GDM1 (cell line): Measurements from ENCODE around the gene MRC2.

Source experiments
- DNase-seq: peaks from one replicate; lab custom pipeline; 2025; lab: John Stamatoyannopoulos, UW

The MRC2 gene

DNA sequence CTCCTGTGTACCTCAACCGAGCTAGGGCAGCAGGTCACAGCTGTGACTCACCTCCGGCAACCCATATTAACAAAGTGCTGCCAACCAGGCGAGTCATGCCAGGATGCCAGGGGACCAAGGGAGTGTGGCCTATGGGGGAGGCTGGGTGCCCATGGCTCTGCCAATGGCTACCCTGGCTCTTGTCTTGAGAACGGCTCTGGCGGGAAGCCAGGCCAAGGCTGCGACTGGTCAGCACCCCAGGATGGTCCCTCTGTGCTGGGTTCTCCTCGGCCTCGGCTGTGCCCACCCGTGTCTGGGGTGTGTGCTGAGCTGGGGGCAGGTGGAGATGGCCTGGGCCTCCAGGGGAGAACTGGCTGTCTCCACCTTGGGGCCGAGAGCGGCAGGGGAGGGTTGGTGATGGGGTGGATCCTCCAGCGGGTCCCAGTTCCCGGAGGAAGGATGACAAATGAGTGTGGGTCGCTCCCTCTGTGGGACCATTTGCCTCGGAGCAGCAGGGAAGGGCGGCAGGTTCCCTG, 75.8 kb downstream of the MRC2 start:
- no peak for DNase-seq

DNA sequence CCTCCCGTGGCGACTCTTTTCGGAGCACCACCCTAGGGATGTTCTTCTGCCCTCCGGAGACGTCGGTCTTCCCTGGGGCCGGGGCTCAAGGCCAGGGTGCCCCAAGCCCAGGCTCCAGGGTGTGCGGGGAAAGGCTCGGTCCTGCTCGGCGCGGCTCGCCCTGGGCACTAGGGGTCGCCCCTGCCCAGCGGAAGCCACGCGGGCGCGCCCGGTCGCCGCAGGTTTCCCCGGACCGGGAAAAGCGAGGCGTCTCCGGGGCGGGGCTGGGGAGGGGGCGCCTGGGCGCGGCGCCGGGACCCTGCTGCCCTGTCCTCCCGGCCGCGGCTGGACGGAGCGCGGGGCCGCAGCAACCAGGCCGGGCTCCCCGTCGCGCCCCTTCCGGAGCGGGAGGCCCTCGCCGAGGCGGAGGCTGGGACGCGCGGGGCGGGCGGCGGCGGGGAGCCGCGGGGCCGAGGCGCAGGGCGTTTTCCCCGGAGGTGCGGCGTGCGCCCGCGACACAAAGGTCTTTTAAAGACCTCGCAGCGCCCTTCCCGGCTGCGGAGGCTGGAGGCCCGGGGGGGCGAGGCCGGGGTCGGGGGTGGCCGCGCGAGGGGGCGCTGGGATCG, 76.4 kb downstream of the MRC2 start:
- DNase-seq = peak; percentile 21

DNA sequence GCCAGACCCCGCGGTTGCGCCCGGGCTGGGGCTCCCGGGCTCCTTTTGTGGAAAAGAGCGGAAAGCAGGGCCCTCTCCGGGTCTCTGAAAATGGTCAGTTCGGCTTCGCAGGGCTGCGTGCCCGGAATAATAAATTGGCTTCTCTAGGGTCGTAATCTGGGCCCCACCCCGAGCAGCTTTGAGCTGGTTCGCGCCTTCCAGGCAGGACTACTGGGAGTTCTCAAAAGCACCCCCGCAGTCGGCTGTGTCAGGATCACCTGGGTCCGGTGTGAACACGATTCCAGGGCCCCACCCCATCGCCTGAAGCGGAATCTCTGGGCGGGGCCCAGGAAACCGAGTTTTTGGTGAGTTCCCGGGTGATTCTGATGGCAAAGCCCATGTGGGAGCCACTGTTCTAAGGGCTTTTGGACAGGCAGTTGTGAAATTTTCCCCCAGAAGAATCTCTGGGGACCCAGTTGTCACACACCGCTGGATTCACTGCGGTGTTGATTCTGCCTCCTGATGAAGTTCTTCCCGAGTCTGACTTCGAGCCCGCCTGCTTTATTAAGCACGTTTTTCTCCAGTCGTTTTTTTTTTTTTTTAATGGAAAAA, 77.0 kb downstream of the MRC2 start:
- DNase-seq = no peak

DNA sequence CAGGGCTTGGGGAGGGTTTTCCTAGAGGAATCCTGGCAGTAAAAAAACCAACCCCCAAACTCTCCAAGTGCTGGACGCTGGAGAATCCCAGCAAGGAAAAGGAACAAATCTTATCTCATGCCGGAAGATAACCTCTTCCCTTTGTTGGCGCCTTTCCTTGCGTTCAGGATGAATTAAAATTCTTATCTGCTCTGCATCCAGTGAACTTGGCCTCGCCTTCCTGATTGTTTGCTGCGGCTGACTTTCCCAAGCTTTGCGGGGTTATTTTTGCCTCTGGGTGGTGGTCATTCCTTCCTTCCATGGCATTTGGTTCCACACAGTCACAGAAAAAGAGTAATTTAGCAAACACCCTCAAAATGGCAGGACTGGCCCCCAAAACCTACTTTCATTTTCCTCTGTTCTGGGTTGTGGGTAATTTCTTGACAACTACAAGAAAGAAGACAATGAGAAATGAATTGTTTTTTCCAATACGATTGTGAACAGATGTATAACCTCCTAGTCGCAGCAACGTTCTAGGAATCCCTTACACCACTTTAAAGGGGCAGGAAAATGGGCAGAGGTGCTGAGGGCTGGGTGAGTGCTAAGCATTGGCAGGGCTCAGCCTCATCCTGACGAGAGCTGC, 77.8 kb downstream of the MRC2 start:
- DNase-seq = no peak

DNA sequence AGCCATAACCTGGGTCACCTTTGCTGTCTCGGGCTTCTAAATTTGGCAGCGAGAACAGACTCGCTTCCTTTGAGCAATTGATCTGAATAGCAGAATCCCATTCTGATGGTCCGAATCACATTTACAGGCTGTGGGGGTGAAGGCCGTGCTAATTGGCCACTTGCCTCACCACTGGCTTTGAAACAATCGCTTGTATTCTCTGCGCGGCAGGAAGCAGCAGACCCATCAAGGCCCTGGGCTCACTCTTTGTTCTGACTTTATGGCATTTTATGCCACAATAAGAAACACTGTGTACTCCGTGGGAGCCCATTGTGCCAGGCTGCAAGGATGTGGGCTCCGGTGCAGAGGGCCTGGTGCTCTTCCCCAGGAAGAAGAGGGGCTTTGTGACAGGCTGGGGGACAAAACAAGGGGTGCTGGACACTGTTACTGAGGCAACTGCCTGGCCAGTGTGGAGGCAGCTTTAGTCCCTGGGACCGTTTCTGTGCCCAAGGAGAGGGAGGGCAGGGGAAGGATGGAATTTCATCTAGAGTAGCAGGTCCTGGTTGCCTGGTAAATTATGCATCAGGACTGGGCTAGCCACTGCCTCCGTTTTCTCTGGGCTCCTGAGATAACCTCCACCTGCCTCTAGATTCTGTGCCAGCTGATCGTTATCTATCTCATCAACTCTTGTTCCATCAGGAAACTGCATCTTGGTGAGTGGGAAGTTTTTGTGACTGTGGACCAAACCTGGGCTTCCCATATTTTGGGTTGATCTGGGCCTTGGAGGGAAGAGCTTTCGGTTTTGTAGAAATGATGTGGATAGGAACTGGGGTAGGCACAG, 78.5 kb downstream of the MRC2 start:
- DNase-seq = no peak

DNA sequence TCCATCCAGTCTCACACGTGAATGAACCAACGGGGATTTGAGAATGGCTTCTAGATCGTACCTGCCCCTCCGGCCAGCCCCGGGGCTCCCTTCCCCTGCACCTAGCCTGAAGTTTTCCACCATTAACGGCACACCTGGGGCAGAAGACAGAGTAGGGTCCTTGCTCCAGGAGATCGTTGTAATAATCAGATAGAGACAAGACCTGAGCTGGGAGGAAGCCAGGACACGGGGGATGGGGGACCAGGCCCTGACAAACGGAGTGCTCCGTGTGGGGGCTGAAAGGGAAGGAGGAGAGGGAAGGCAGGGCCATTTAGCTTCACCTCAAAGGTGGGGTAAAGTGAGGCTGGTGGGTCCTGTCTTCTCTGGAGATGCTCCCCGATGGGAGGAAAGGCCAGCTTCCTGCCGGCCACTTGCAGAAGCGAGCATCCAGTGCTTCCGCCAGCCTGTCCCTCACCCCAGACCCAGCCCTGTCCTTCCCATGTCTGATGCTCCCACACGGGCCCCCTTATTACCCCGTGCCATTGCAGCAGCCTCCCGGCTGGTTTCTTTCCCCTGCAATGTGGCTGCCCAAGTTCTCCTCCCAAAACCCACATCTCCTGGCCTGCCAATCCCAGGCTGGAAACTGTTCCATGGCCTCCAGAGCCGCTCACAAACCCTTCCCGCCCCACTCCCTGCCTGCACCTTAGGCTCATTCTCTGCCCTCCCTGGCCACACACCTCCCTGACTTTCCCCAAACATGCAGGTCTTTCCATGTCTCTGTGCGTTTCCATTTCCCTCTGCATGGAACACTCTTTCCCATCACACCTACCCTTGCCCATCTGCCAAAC, 79.3 kb downstream of the MRC2 start:
- DNase-seq = no peak

DNA sequence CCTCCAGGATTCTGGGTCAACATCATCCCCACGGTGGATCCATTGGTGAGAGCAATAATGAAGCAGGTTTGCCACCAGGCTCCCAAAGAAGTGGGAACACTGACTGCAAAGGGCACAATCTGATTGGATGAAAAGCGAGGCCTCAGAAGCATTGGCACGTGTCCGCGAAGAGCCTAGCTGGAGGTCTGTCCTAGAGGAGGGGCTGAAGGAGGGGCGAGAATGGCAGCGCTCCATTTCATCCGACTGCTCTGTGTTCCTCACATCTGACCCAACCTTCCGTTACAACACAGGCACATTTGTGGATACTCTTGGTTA, 79.9 kb downstream of the MRC2 start:
- no peak for DNase-seq

DNA sequence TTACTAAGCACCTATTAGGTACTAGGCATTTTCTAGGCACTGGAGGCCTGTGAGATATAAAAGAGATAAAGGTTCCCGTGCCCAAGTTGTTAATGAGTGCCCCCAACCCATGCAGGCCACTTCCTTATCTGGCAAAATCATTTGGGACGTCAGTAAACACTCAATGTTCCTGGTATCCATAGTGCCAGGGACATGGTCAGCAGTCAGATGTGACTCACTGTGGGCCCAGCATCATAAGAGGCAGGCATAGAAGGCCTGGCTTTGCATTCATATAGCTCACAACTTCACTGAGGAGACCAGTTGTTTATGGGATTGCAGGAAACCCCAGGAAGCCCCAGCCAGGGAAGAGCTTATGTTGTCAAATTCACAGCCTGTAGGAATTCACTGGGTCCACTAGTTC, 81.1 kb downstream of the MRC2 start:
- DNase-seq = no peak

DNA sequence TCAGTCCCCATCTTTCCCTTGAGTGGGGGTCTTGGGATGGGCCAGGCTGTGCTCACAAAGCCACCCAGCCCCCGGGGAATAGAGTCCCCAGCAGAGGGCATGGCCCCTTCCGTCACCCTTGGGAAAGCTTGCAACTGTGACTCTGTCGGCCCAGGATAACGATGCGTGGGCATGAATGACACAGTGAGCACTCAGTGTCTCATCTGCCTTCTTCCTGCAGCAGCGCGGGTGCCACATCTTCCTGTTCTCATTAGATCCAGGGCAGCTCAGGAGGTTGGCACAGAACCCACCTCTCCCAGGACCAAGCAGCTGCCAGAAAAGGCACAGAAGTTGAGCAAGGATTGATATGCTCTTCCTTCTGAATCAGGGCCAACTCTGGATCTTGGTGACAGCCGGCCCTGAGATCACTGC, 84.7 kb downstream of the MRC2 start:
- no peak for DNase-seq

DNA sequence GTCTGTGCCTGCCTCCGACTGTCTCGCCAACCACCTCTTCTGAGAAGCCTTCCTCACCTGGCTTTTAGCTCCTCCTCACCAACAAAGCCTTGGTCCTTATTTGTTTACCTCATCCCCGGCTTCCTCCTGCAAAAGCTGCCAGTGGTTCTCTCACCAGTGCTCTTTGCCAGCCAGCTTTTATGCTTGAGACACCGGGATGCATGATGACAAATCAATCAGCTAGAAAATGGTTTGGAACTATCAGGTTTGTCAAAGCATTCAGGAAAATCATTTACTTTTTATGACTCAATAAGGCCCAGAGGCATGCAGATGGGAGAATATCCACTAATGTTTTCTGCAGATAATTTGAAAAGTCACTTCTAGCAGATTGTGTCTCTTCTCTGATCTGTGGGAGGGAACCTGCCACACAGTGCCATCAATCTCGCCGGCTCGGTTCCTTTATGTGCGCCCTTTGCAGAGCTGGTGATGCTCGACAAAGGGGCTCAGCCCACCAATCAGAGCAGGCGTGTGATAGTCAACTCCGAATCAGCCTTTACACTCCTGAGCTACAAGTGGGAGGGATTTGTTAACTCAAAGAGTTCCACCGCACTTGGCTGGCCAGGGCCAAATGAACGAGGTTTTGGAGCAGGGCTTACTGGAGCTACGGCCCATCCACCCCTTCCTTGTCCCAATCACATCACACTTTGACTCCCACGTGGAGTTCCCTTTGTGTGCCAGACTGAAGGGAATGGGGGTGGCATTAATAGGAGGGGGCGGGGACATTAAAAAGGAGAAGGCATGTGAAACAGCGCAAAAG, 85.8 kb downstream of the MRC2 start:
- DNase-seq = no peak

DNA sequence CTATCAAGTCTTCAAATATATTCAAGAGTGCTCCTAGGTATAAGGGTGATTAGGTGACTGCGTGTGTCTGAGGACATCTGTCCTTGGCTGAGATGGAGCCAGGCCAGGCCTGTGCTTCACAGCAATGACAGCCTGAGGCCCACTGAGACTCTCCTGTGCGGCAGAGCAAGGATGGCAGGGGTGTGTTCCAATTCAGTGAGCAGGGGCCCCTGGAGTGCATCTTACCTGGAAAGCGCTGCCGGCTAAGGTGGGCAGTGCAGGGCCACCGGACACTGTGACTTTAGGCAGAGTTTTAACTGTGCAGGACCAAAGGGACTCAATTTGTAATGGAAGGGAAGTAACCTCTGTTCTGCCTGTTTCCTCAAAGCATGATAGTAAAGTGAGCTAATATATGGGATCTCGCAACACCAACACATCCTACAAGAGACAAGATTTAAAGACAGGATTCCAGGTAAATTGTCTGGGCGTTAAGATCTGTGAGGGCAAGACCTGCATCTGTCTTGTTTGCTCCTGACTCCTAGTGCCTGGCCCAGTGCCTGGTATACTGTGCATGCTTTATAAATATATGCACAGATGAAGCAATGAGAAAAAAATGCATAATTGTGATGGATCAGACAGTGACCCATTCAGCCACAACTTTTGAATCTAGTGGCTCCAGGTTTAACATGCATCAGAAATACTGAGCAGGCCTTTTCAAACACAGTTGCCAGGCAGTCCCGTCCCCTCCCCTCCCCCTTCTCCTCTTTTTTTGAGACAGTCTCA, 86.7 kb downstream of the MRC2 start:
- no peak for DNase-seq

DNA sequence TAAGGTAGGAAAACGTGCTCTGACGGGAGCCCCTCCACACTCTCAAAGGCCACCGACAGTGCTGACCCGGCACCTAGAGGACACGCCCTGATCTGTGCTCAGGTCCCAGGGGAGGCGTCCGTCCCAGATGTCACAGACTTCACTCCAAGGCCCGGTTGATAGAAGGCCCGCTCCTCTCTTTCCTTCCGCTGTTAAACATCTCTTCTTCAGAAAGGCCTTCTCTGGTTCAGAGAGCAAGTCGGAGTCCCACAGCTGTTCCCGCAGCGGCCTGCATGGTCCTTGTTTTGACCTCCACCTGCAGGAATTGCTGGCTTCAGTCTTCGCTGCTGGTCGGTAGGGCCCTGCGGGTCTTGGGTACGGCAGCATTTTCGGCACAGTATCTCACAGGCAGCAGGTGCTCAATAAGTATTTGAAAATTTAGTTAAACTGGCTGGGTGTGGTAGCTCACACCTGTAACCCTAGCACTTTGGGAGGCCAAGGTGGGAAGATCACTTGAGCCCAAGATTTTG, 88.5 kb downstream of the MRC2 start:
- DNase-seq = no peak

DNA sequence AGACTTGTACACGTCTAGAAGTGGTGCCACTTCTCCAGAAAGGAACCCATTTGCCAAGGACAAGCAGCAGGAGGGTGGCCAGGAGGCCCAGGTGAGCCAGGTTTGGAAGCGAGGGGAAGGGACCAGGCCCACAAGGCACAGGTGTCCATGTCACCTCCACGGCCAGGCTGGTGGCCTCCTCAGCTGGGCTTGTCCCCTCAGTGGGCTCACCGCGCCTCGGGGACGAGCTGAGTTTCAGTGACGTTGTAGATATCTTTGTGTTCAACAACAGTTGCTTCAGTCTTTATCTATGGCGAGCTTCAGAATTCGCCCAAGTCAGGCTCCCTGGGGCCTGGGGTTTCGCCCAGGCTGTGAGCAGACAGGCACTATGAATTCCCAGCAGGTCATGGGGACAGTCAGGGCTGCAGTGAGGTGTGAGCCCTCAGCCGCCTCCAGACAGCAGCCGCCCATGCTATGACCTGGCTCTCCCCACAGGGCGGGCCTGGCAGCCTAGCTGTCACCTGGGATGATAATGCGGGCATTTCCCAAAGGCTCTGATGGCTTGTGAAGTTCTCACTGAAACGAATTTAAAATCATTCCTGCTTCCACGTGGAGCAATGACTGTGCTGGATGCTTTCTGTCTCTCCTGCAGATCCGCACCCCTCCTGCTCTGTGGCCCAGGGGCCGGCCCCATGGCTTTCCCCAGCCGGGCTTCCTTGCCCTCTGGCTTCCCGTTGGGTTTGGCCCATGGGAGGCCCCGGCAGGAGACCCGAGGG, 89.5 kb downstream of the MRC2 start:
- no peak for DNase-seq

DNA sequence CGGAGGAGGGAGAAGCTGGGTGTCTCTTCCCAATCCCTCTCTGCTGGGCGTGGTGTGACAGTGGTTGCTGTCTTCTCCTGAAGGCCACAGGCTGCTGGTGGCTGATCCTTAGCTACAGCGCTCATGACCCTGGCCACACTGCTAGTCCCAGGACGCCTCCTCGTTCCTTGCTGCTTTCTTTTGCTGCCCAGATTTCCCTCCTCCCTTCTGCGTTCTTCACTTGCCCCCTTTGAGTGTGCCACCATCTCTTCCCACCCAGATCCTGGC, 90.1 kb downstream of the MRC2 start:
- DNase-seq = no peak

DNA sequence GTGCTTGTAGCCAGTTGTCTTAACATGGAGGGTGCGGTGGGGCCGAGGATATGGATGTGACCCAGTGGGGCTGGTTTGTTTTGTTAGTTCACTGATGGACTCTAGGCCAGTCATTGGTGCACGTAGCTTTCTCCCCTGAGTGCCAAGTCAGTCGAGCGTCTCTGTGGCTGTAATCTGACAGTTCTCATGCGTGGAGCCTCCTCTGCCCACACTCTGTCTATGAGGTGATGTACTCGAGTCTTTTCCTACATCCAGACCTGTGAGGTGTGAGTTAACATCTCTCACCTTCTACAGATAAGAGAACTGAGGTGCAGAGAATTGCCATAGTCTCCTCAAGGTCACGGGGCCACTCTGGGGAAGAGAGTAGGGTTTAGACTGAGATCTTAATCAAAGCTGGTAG, 90.4 kb downstream of the MRC2 start:
- no peak for DNase-seq

DNA sequence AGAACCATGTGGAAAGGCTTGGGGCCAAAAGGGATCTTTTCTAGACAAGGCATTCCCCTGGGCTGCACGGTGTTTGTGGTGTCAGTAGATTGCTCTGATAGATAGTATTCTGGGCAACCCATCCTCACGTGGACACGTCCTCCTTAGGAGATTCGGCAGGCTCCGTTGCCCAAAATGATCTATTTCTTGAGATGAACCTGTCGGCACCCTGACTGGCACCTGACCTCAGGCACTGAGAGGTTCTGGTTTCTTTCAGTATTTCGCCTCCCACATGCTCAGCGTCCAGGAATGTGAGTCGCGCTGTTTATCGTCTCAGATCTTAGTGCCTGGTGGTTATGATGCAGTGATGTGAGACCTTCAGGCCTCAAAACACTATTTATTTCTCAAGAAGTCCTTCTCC, 91.0 kb downstream of the MRC2 start:
- no peak for DNase-seq

DNA sequence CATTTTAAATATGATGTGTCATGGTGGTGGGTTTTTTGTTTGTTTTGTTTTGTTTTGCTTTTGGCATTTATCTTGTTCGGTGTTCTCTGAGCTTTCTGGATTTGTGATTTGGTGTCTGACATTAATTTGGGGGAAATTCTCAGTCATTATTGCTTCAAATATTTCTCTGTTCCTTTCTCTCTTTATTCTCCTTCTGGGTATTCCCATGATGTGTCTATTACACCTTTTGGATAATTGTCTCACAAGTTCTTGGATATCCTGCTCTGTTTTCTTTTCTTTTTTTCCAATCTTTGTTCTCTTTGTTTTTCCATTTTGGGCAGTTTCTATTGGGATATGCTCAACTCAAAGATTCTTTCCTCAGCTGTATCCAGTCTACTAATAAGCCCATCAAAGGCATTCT, 92.1 kb downstream of the MRC2 start:
- DNase-seq = no peak

DNA sequence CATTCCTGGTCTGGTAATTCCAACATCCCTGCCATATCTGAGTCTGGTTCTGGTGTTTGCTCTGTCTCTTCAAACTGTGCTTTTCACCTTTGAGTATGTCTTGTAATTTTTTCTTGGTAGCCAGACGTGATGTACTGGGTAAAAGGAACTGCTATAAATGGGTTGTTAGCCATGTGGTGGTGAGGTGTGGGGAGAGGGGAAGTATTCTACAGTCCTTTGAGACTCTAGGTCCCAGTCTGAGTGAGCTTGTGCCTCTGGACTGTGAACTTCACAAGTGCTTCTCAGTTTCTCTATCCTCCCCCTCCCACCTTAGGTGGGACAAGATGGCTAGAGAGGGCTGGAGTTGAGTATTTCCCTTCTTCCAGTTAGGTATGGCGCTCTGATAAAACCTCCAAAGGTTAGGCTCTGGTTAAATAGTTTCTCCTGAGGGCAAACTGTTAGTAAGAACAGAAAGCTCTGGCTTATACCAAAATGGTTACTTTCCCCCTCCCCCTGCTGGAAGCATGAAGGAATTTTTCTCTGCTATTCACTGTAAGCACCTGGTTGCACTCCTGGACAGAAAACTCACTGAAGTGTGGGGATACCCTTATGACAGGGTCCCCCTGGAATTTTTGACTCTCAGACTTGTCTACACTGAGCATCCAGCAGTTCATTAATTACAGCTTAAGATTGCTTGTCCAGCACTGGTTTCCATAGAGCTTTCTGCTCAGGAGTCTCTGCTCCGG, 92.8 kb downstream of the MRC2 start:
- DNase-seq = peak; percentile 15

DNA sequence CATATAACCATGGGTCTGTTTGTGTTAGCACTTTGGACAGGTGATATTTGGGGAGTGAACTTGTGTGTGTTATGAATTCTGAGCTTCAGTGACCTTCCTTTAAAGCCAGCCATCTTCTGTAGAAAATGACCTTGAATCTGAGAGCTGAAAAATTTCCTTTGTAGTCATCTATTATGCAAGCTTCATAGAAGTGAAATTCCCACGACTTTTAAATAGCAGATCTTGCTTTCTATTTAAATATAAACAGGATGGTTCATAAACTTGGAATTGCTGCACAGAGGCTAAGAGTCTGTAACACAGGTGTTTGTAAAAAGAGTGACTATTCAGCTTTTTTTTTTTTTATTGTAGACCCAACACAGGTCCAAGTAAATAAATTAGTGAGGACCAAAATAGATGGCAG, 95.2 kb downstream of the MRC2 start:
- DNase-seq = no peak
